Muscle of leg (tissue), 11 donors: ENCODE results near the gene GALNT18. TPM values are rescaled to one million over a fixed set of nuclear protein-coding genes. Genes with fewer than 3 reads are reported as not detected.
"Not testable (repeated sequence)": the region's sequence is repeated elsewhere in the genome, so short reads cannot be mapped to it uniquely, and the experiment has no call there.

Source experiments
- DNase-seq: peaks from one replicate; pipeline ENCODE4 v3.0.0; 2013
- H3K27ac ChIP-seq: one replicate; pipeline ENCODE4 v1.5.1; 2013; ENCODE audit warnings: mild to moderate bottlenecking, low read length, control low read depth
- H3K27me3 ChIP-seq: one replicate; pipeline ENCODE4 v1.6.1; 2013; ENCODE audit warnings: low read length; ENCODE audit not compliant: control insufficient read depth, insufficient read depth
- H3K36me3 ChIP-seq: one replicate; pipeline ENCODE4 v1.6.1; 2013; ENCODE audit warnings: low read length; ENCODE audit not compliant: control insufficient read depth, insufficient read depth
- H3K4me1 ChIP-seq: one replicate; pipeline ENCODE4 v1.6.1; 2013; ENCODE audit warnings: low read length; ENCODE audit not compliant: control insufficient read depth, insufficient read depth
- H3K4me3 ChIP-seq: one replicate; pipeline ENCODE4 v1.5.1; 2013; ENCODE audit warnings: low read length, control low read depth
- H3K9me3 ChIP-seq: replicated peaks from 2 replicates; pipeline ENCODE4 v1.6.1; 2013; ENCODE audit warnings: low read depth, low read length; ENCODE audit not compliant: control insufficient read depth
- WGBS: methylation state at CpG from one replicate; pipeline ENCODE4 v1.1.5; 2013; ENCODE audit warnings: missing lambda C conversion rate; ENCODE audit not compliant: insufficient coverage; 5-methylcytosine and 5-hydroxymethylcytosine counted together
- polyA plus RNA-seq, 8 donors: library from polyadenylated mRNA; unstranded; fragments of 120-200 nt; gene quantifications; one replicate each; pipeline versions ENCODE4 v1.2.1 to v1.2.3, GENCODE V29; 2013; ENCODE audit warnings: inconsistent platforms in 1 of 8, low replicate concordance in 1 of 8; ENCODE audit not compliant: insufficient read length in 8 of 8, insufficient read depth in 1 of 8
- total RNA-seq: library from RNA; stranded (reverse); fragments of 120-200 nt; gene quantifications from one replicate; pipeline ENCODE4 v1.2.4, GENCODE V29; 2013

The GALNT18 gene
- total and polyA plus RNA-seq, 9 donors = 7.7 to 17.7 (median 11.6) TPM

- DNase-seq, H3K9me3 ChIP-seq, H3K27ac ChIP-seq, H3K4me3 ChIP-seq, H3K36me3 ChIP-seq, H3K27me3 ChIP-seq: not testable (repeated sequence)
- WGBS = 66% methylated on average over 6 of the region's 10 CpGs
- peaks cover 41% of the 10 kb centered on the region for H3K4me1 ChIP-seq
These were observed 270.0 kb downstream of the GALNT18 start for GRCh38 chr11:11351851-11352250.

GRCh38 chr11:11351042-11351586 is 270.7 kb downstream of the GALNT18 start:
- H3K27me3 ChIP-seq = peaks cover 3% of the 10 kb centered on the region
- H3K36me3 ChIP-seq = no peaks in the 10 kb centered on the region
- H3K4me1 ChIP-seq = peaks cover 41% of the 10 kb centered on the region
- no peak for DNase-seq
- H3K27ac ChIP-seq = no peak overlapping the region
- no peaks in the 10 kb centered on the region for H3K9me3 ChIP-seq
- 84% methylated on average over 3 of the region's 4 CpGs for WGBS
- no peak overlapping the region for H3K4me3 ChIP-seq

GRCh38 chr11:11349870-11350337 is 271.9 kb downstream of the GALNT18 start:
- DNase-seq = peak; percentile 95
- no peaks in the 10 kb centered on the region for H3K9me3 ChIP-seq
- H3K36me3 ChIP-seq = no peaks in the 10 kb centered on the region
- peaks cover 3% of the 10 kb centered on the region for H3K27me3 ChIP-seq
- peaks cover 41% of the 10 kb centered on the region for H3K4me1 ChIP-seq
- no peak overlapping the region for H3K4me3 ChIP-seq
- WGBS = no CpG with 5 or more reads among the region's 1 CpG
- H3K27ac ChIP-seq = peak overlapping the region; percentile 71

- DNase-seq = peak; percentile 93
- H3K4me3 ChIP-seq = no peak overlapping the region
- H3K27ac ChIP-seq = peak overlapping the region; percentile 71
- no peaks in the 10 kb centered on the region for H3K9me3 ChIP-seq
- H3K27me3 ChIP-seq = peaks cover 3% of the 10 kb centered on the region
- WGBS = no CpG with 5 or more reads among the region's 12 CpGs
- no peaks in the 10 kb centered on the region for H3K36me3 ChIP-seq
- H3K4me1 ChIP-seq = peaks cover 41% of the 10 kb centered on the region
These were observed 272.5 kb downstream of the GALNT18 start for GRCh38 chr11:11349106-11349825.

- Histone ChIP-seq H3K36me3 (no peaks in the 10 kb centered on the region), H3K9me3 (no peaks in the 10 kb centered on the region), H3K27ac (peak overlapping the region; percentile 67), H3K4me3 (no peak overlapping the region), H3K4me1 (peaks cover 41% of the 10 kb centered on the region), H3K27me3 (peaks cover 3% of the 10 kb centered on the region)
- DNase-seq = no peak
- 86% methylated on average over 3 of the region's 5 CpGs for WGBS
These were observed 273.5 kb downstream of the GALNT18 start for GRCh38 chr11:11348303-11348702.

GRCh38 chr11:11347592-11347991 is 274.2 kb downstream of the GALNT18 start:
- peaks cover 3% of the 10 kb centered on the region for H3K27me3 ChIP-seq
- peak overlapping the region; percentile 13 for H3K27ac ChIP-seq
- DNase-seq = peak; percentile 93
- 13% methylated on average over 3 of the region's 7 CpGs for WGBS
- no peaks in the 10 kb centered on the region for H3K9me3 ChIP-seq
- H3K4me3 ChIP-seq = no peak overlapping the region
- peaks cover 41% of the 10 kb centered on the region for H3K4me1 ChIP-seq
- H3K36me3 ChIP-seq = no peaks in the 10 kb centered on the region

GRCh38 chr11:11346303-11346702 is 275.5 kb downstream of the GALNT18 start:
- Histone ChIP-seq H3K4me3 (no peak overlapping the region), H3K27me3 (peaks cover 3% of the 10 kb centered on the region), H3K27ac (no peak overlapping the region), H3K4me1 (peaks cover 39% of the 10 kb centered on the region), H3K9me3 (no peaks in the 10 kb centered on the region), H3K36me3 (no peaks in the 10 kb centered on the region)
- WGBS = 70% methylated on average over 4 of the region's 4 CpGs
- no peak for DNase-seq

- 86% methylated on average over 1 of the region's 1 CpG for WGBS
These were observed 276.7 kb downstream of the GALNT18 start for GRCh38 chr11:11345099-11345498.

GRCh38 chr11:11344045-11344444 is 277.8 kb downstream of the GALNT18 start:
- Histone ChIP-seq H3K9me3 (no peaks in the 10 kb centered on the region), H3K36me3 (peaks cover 2% of the 10 kb centered on the region), H3K4me3 (no peak overlapping the region), H3K27ac (no peak overlapping the region), H3K27me3 (no peaks in the 10 kb centered on the region), H3K4me1 (peaks cover 17% of the 10 kb centered on the region)
- 86% methylated on average over 3 of the region's 3 CpGs for WGBS
- DNase-seq = no peak

More at GRCh38 chr11:11345099-11345498, 276.7 kb downstream of the GALNT18 start:
- Histone ChIP-seq H3K27ac (no peak overlapping the region), H3K36me3 (peaks cover 2% of the 10 kb centered on the region), H3K9me3 (no peaks in the 10 kb centered on the region), H3K4me3 (no peak overlapping the region), H3K27me3 (no peaks in the 10 kb centered on the region), H3K4me1 (peaks cover 27% of the 10 kb centered on the region)
- no peak for DNase-seq

GRCh38 chr11:11338304-11338703 is 283.5 kb downstream of the GALNT18 start:
- Histone ChIP-seq H3K27me3 (no peaks in the 10 kb centered on the region), H3K36me3 (peaks cover 10% of the 10 kb centered on the region), H3K4me3 (no peak overlapping the region), H3K4me1 (peaks cover 6% of the 10 kb centered on the region), H3K9me3 (no peaks in the 10 kb centered on the region), H3K27ac (no peak overlapping the region)
- no peak for DNase-seq
- WGBS = 82% methylated on average over 1 of the region's 1 CpG
